ENCODE measurements around the gene NFIA.
"Not testable (repeated sequence)": the region's sequence is repeated elsewhere in the genome, so short reads cannot be mapped to it uniquely, and the experiment has no call there.

Gene NFIA

GRCh38 chr1:61270107-61270506 is 187.7 kb downstream of the NFIA start:
- H3K4me3 ChIP-seq (ENCODE audit: low read length) = no peak overlapping the region
- no peak for TF ChIP-seq ZNF274 (IDR thresholded peaks at IDR 0.05; ENCODE audit: low read depth, low read length)

- no peak overlapping the region for H3K4me3 ChIP-seq (ENCODE audit: low read length)
- TF ChIP-seq ZNF274 (IDR thresholded peaks at IDR 0.05; ENCODE audit: low read depth, low read length) = no peak
These were observed 188.5 kb downstream of the NFIA start for GRCh38 chr1:61270761-61271411.

GRCh38 chr1:61271412-61271789 is 189.0 kb downstream of the NFIA start:
- H3K4me3 ChIP-seq (ENCODE audit: low read length) = no peak overlapping the region
- no peak for TF ChIP-seq ZNF274 (IDR thresholded peaks at IDR 0.05; ENCODE audit: low read depth, low read length)

GRCh38 chr1:61273167-61273705 is 190.9 kb downstream of the NFIA start:
- H3K4me3 ChIP-seq (ENCODE audit: low read length) = no peak overlapping the region
- TF ChIP-seq ZNF274 (IDR thresholded peaks at IDR 0.05; ENCODE audit: low read depth, low read length) = no peak

- H3K4me3 ChIP-seq (ENCODE audit: low read length) = no peak overlapping the region
- no peak for TF ChIP-seq ZNF274 (IDR thresholded peaks at IDR 0.05; ENCODE audit: low read depth, low read length)
These were observed 191.5 kb downstream of the NFIA start for GRCh38 chr1:61273861-61274260.

GRCh38 chr1:61274939-61275338 is 192.6 kb downstream of the NFIA start:
- no peak for TF ChIP-seq ZNF274 (IDR thresholded peaks at IDR 0.05; ENCODE audit: low read depth, low read length)
- no peak overlapping the region for H3K4me3 ChIP-seq (ENCODE audit: low read length)

- H3K4me3 ChIP-seq (ENCODE audit: low read length) = no peak overlapping the region
- no peak for TF ChIP-seq ZNF274 (IDR thresholded peaks at IDR 0.05; ENCODE audit: low read depth, low read length)
These were observed 193.9 kb downstream of the NFIA start for GRCh38 chr1:61276246-61276645.

- no peak overlapping the region for H3K4me3 ChIP-seq (ENCODE audit: low read length)
- no peak for TF ChIP-seq ZNF274 (IDR thresholded peaks at IDR 0.05; ENCODE audit: low read depth, low read length)
These were observed 194.8 kb downstream of the NFIA start for GRCh38 chr1:61277121-61277690.

- not testable (repeated sequence) for H3K4me3 ChIP-seq (ENCODE audit: low read length)
These were observed 196.1 kb downstream of the NFIA start for GRCh38 chr1:61278503-61278902.

- no peak for TF ChIP-seq ZNF274 (IDR thresholded peaks at IDR 0.05; ENCODE audit: low read depth, low read length)
- no peak overlapping the region for H3K4me3 ChIP-seq (ENCODE audit: low read length)
These were observed 196.6 kb downstream of the NFIA start for GRCh38 chr1:61278966-61279365.

- H3K4me3 ChIP-seq (ENCODE audit: low read length) = no peak overlapping the region
- TF ChIP-seq ZNF274 (IDR thresholded peaks at IDR 0.05; ENCODE audit: low read depth, low read length) = no peak
These were observed 197.2 kb downstream of the NFIA start for GRCh38 chr1:61279570-61279969.

- TF ChIP-seq ZNF274 (IDR thresholded peaks at IDR 0.05; ENCODE audit: low read depth, low read length) = no peak
- no peak overlapping the region for H3K4me3 ChIP-seq (ENCODE audit: low read length)
These were observed 198.1 kb downstream of the NFIA start for GRCh38 chr1:61280452-61280851.

GRCh38 chr1:61282387-61282786 is 200.0 kb downstream of the NFIA start:
- no peak overlapping the region for H3K4me3 ChIP-seq (ENCODE audit: low read length)
- no peak for TF ChIP-seq ZNF274 (IDR thresholded peaks at IDR 0.05; ENCODE audit: low read depth, low read length)

- H3K4me3 ChIP-seq (ENCODE audit: low read length) = no peak overlapping the region
- no peak for TF ChIP-seq ZNF274 (IDR thresholded peaks at IDR 0.05; ENCODE audit: low read depth, low read length)
These were observed 202.0 kb downstream of the NFIA start for GRCh38 chr1:61284248-61284854.

- no peak for TF ChIP-seq ZNF274 (IDR thresholded peaks at IDR 0.05; ENCODE audit: low read depth, low read length)
- H3K4me3 ChIP-seq (ENCODE audit: low read length) = no peak overlapping the region
These were observed 202.6 kb downstream of the NFIA start for GRCh38 chr1:61284936-61285335.
